Activated T-cell treated with anti-CD3 and anti-CD28 coated beads, Interleukin-2, amount 50 U/mL, for 4 hours (primary cell): ENCODE results near the gene ZNF768. TPM values are rescaled to one million over a fixed set of nuclear protein-coding genes. Genes with fewer than 3 reads are reported as not detected.

Experiments used
- ATAC-seq, 2 donors: fragments of 200-7000 bp; cut with Tn5 transposase; one replicate each; pipeline ENCODE4 v1.10.0; 2021
- DNase-seq: peaks from one replicate; pipeline ENCODE4 v3.0.0-alpha.2; 2020
- H3K27me3 Mint-ChIP-seq: one replicate; pipeline ENCODE4 v1.8.0; 2021; ENCODE audit warnings: low read depth, mixed read lengths
- H3K36me3 Mint-ChIP-seq: one replicate; pipeline ENCODE4 v1.8.0; 2022; ENCODE audit warnings: mixed read lengths; ENCODE audit not compliant: insufficient read depth
- H3K4me1 Mint-ChIP-seq: one replicate; pipeline ENCODE4 v1.8.0; 2021; ENCODE audit warnings: low read depth, mixed read lengths
- H3K4me3 Mint-ChIP-seq: one replicate; pipeline ENCODE4 v1.8.0; 2021; ENCODE audit warnings: mild to moderate bottlenecking, moderate library complexity, mixed read lengths
- H3K9me3 Mint-ChIP-seq: one replicate; pipeline ENCODE4 v1.8.0; 2021; ENCODE audit warnings: mixed read lengths
- total RNA-seq, 3 donors: library from RNA; stranded (reverse); gene quantifications; one replicate each; pipeline ENCODE4 v1.2.1, GENCODE V29; 2021

The ZNF768 gene
- total RNA-seq, 3 donors from 2014 or later = 9.1 to 10.7 (median 10.5) TPM

- Mint-ChIP-seq H3K4me3 (peak overlapping the region; percentile 82), H3K4me1 (peaks cover 30% of the 10 kb centered on the region), H3K9me3 (no peaks in the 10 kb centered on the region), H3K36me3 (peaks cover 1% of the 10 kb centered on the region), H3K27me3 (no peaks in the 10 kb centered on the region)
- DNase-seq (no peak), ATAC-seq (no peak)
Observed at GRCh38 chr16:30561089-30561816, 34.9 kb upstream of the ZNF768 start.

- Mint-ChIP-seq H3K4me3 (no peak overlapping the region), H3K36me3 (peaks cover 5% of the 10 kb centered on the region), H3K9me3 (no peaks in the 10 kb centered on the region), H3K4me1 (peaks cover 30% of the 10 kb centered on the region), H3K27me3 (no peaks in the 10 kb centered on the region)
- DNase-seq (no peak), ATAC-seq (no peak)
Observed at GRCh38 chr16:30559690-30560089, 33.3 kb upstream of the ZNF768 start.

- Mint-ChIP-seq H3K4me1 (peaks cover 37% of the 10 kb centered on the region), H3K36me3 (peaks cover 11% of the 10 kb centered on the region)
Observed at GRCh38 chr16:30558789-30559377, 32.5 kb upstream of the ZNF768 start.

GRCh38 chr16:30557957-30558788 is 31.8 kb upstream of the ZNF768 start, which contains the start of gene ZNF764:
Gene ZNF764 (minus strand): TSS chr16:30558374. CDS start chr16:30558182, 192 bp downstream.
- H3K4me1 Mint-ChIP-seq = peaks cover 44% of the 10 kb centered on the region

More at GRCh38 chr16:30558789-30559377, 32.5 kb upstream of the ZNF768 start:
- ATAC-seq (no peak), DNase-seq (no peak)
- peak overlapping the region; percentile 89 for H3K4me3 Mint-ChIP-seq
- H3K9me3 Mint-ChIP-seq = no peaks in the 10 kb centered on the region
- H3K27me3 Mint-ChIP-seq = no peaks in the 10 kb centered on the region

GRCh38 chr16:30557707-30557956 is 31.3 kb upstream of the ZNF768 start:
- Mint-ChIP-seq H3K4me3 (peak overlapping the region; percentile 89), H3K27me3 (no peaks in the 10 kb centered on the region), H3K36me3 (peaks cover 15% of the 10 kb centered on the region), H3K4me1 (peaks cover 49% of the 10 kb centered on the region), H3K9me3 (no peaks in the 10 kb centered on the region)
- ATAC-seq (peak in 1 of 2 donors; percentile 0), DNase-seq (no peak)

More at GRCh38 chr16:30557957-30558788, 31.8 kb upstream of the ZNF768 start, which contains the start of gene ZNF764:
- Mint-ChIP-seq H3K27me3 (no peaks in the 10 kb centered on the region), H3K36me3 (peaks cover 15% of the 10 kb centered on the region), H3K9me3 (no peaks in the 10 kb centered on the region), H3K4me3 (peak within 1 kb of the TSS; percentile 89)
- ATAC-seq (peak; percentile 94 to 96), DNase-seq (peak; percentile 96)

- Mint-ChIP-seq H3K4me1 (peaks cover 58% of the 10 kb centered on the region), H3K27me3 (no peaks in the 10 kb centered on the region)
Observed at GRCh38 chr16:30556125-30556473, 29.7 kb upstream of the ZNF768 start.

GRCh38 chr16:30555315-30556124 is 29.2 kb upstream of the ZNF768 start:
- Mint-ChIP-seq H3K27me3 (no peaks in the 10 kb centered on the region), H3K36me3 (peaks cover 15% of the 10 kb centered on the region), H3K4me1 (peaks cover 58% of the 10 kb centered on the region), H3K4me3 (peak overlapping the region; percentile 89), H3K9me3 (no peaks in the 10 kb centered on the region)
- ATAC-seq = no peak
- DNase-seq = no peak

More at GRCh38 chr16:30556125-30556473, 29.7 kb upstream of the ZNF768 start:
- no peak for DNase-seq
- ATAC-seq = no peak
- Mint-ChIP-seq H3K9me3 (no peaks in the 10 kb centered on the region), H3K4me3 (peak overlapping the region; percentile 89), H3K36me3 (peaks cover 15% of the 10 kb centered on the region)

- no peak for DNase-seq
- Mint-ChIP-seq H3K4me1 (peaks cover 58% of the 10 kb centered on the region), H3K9me3 (no peaks in the 10 kb centered on the region), H3K27me3 (no peaks in the 10 kb centered on the region), H3K36me3 (peaks cover 15% of the 10 kb centered on the region), H3K4me3 (no peak overlapping the region)
- ATAC-seq = no peak
Observed at GRCh38 chr16:30554557-30555314, 28.4 kb upstream of the ZNF768 start.

- H3K36me3 Mint-ChIP-seq = peaks cover 15% of the 10 kb centered on the region
- H3K4me1 Mint-ChIP-seq = peaks cover 58% of the 10 kb centered on the region
- H3K27me3 Mint-ChIP-seq = no peaks in the 10 kb centered on the region
- H3K4me3 Mint-ChIP-seq = no peak overlapping the region
- ATAC-seq (no peak), DNase-seq (no peak)
- no peaks in the 10 kb centered on the region for H3K9me3 Mint-ChIP-seq
Observed at GRCh38 chr16:30553393-30553899, 27.1 kb upstream of the ZNF768 start.

GRCh38 chr16:30552956-30553355 is 26.6 kb upstream of the ZNF768 start:
- H3K4me3 Mint-ChIP-seq = no peak overlapping the region
- H3K27me3 Mint-ChIP-seq = no peaks in the 10 kb centered on the region
- no peak for DNase-seq
- H3K4me1 Mint-ChIP-seq = peaks cover 58% of the 10 kb centered on the region
- peaks cover 15% of the 10 kb centered on the region for H3K36me3 Mint-ChIP-seq
- H3K9me3 Mint-ChIP-seq = no peaks in the 10 kb centered on the region
- ATAC-seq = no peak

GRCh38 chr16:30551781-30552180 is 25.4 kb upstream of the ZNF768 start:
- Mint-ChIP-seq H3K4me3 (peak overlapping the region; percentile 72), H3K27me3 (no peaks in the 10 kb centered on the region), H3K36me3 (peaks cover 15% of the 10 kb centered on the region), H3K4me1 (peaks cover 52% of the 10 kb centered on the region), H3K9me3 (no peaks in the 10 kb centered on the region)
- DNase-seq = peak; percentile 49
- peak; percentile 85 to 90 for ATAC-seq

- Mint-ChIP-seq H3K27me3 (no peaks in the 10 kb centered on the region), H3K36me3 (peaks cover 3% of the 10 kb centered on the region), H3K4me3 (no peak overlapping the region), H3K4me1 (peaks cover 37% of the 10 kb centered on the region), H3K9me3 (no peaks in the 10 kb centered on the region)
- DNase-seq = no peak
- no peak for ATAC-seq
Observed at GRCh38 chr16:30548416-30549253, 22.3 kb upstream of the ZNF768 start.
